Liver (tissue), 9 donors: ENCODE measurements around the gene CDC42BPB. TPM values are rescaled to one million over a fixed set of nuclear protein-coding genes. Genes with fewer than 3 reads are reported as not detected.
A peak's percentile ranks its signal among the peaks of the same experiment; 100 is the strongest.

Source experiments
- DNase-seq: peaks from one replicate; pipeline ENCODE4 v3.0.0-alpha.2; 2017; ENCODE audit warnings: low spot score
- H3K27ac ChIP-seq, 2 donors: one replicate each; pipeline ENCODE4 v1.7.0; 2013; ENCODE audit warnings: inconsistent platforms in 2 of 2, low read length in 2 of 2, control low read depth in 1 of 2, low read depth in 1 of 2, mild to moderate bottlenecking in 1 of 2
- H3K27me3 ChIP-seq, 4 donors: one replicate each; pipeline versions ENCODE4 v1.6.1 to v1.7.0; 2013; ENCODE audit warnings: low read length in 3 of 4, inconsistent platforms in 1 of 4, mild to moderate bottlenecking in 1 of 4, moderate library complexity in 1 of 4; ENCODE audit not compliant: control insufficient read depth in 4 of 4, insufficient read depth in 4 of 4
- H3K36me3 ChIP-seq, 4 donors: one replicate each; pipeline versions ENCODE4 v1.6.1 to v1.7.0; 2013; ENCODE audit warnings: low read length in 3 of 4, mild to moderate bottlenecking in 3 of 4, low read depth in 1 of 4, moderate library complexity in 1 of 4; ENCODE audit not compliant: control insufficient read depth in 4 of 4, insufficient read depth in 3 of 4
- H3K4me1 ChIP-seq, 4 donors: one replicate each; pipeline versions ENCODE4 v1.6.1 to v1.7.0; 2013; ENCODE audit warnings: low read length in 3 of 4, mild to moderate bottlenecking in 3 of 4, moderate library complexity in 1 of 4; ENCODE audit not compliant: control insufficient read depth in 4 of 4, insufficient read depth in 4 of 4
- H3K4me3 ChIP-seq, 3 donors: one replicate each; pipeline versions ENCODE4 v1.6.1 to v1.7.0; 2013; ENCODE audit warnings: low read length in 3 of 3, control low read depth in 1 of 3, low read depth in 1 of 3, mild to moderate bottlenecking in 1 of 3
- H3K9ac ChIP-seq, 2 donors: one replicate each; pipeline ENCODE4 v1.7.0; 2013; ENCODE audit warnings: low read length in 2 of 2, mild to moderate bottlenecking in 2 of 2, moderate library complexity in 2 of 2, control low read depth in 1 of 2, low read depth in 1 of 2
- H3K9me3 ChIP-seq, 4 donors: one replicate each; pipeline versions ENCODE4 v1.6.1 to v1.7.0; 2013; ENCODE audit warnings: low read length in 3 of 4; ENCODE audit not compliant: control insufficient read depth in 4 of 4
- EGR1 ChIP-seq, 2 donors: IDR thresholded peaks; 2 replicates each; pipeline ENCODE4 v1.6.1; 2016 to 2018; ENCODE audit warnings: antibody characterized with exemption in 2 of 2, low read depth in 2 of 2
- FOXA1 ChIP-seq: IDR thresholded peaks from 2 replicates; pipeline ENCODE4 v1.6.1; 2016; ENCODE audit warnings: antibody characterized with exemption
- FOXA2 ChIP-seq: IDR thresholded peaks from 2 replicates; pipeline ENCODE4 v1.6.1; 2016; ENCODE audit warnings: antibody characterized with exemption
- GABPA ChIP-seq, 2 donors: IDR thresholded peaks in 1 of 2; conservative IDR thresholded peaks in 1 of 2; 2 replicates each; pipeline ENCODE4 v1.6.1; 2016; ENCODE audit warnings: antibody characterized with exemption in 2 of 2, mild to moderate bottlenecking in 1 of 2, moderate library complexity in 1 of 2
- HNF4A ChIP-seq, 2 donors: conservative IDR thresholded peaks; 2 replicates each; pipeline ENCODE4 v1.6.1; 2016; ENCODE audit warnings: antibody characterized with exemption in 2 of 2, mild to moderate bottlenecking in 2 of 2
- HNF4G ChIP-seq: IDR thresholded peaks from 2 replicates; pipeline ENCODE4 v1.6.1; 2016; ENCODE audit warnings: antibody characterized with exemption
- JUND ChIP-seq, 2 donors: IDR thresholded peaks; 2 replicates each; pipeline ENCODE4 v1.6.1; 2016; ENCODE audit warnings: antibody characterized with exemption in 2 of 2
- NR2F2 ChIP-seq: IDR thresholded peaks from 2 replicates; pipeline ENCODE4 v1.6.1; 2016; ENCODE audit warnings: antibody characterized with exemption
- RAD21 ChIP-seq, 2 donors: IDR thresholded peaks; 2 replicates each; pipeline ENCODE4 v1.6.1; 2016; ENCODE audit warnings: antibody characterized with exemption in 2 of 2, mild to moderate bottlenecking in 2 of 2
- RXRA ChIP-seq, 2 donors: IDR thresholded peaks; 2 replicates each; pipeline ENCODE4 v1.6.1; 2017 to 2018; ENCODE audit warnings: antibody characterized with exemption in 2 of 2, mild to moderate bottlenecking in 1 of 2
- SP1 ChIP-seq: IDR thresholded peaks from 2 replicates; pipeline ENCODE4 v1.6.1; 2018; ENCODE audit warnings: antibody characterized with exemption, mild to moderate bottlenecking
- TAF1 ChIP-seq: conservative IDR thresholded peaks from 2 replicates; pipeline ENCODE4 v1.6.1; 2016; ENCODE audit warnings: antibody characterized with exemption, mild to moderate bottlenecking
- YY1 ChIP-seq: IDR thresholded peaks from 2 replicates; pipeline ENCODE4 v1.6.1; 2016; ENCODE audit warnings: antibody characterized with exemption, mild to moderate bottlenecking
- WGBS: extraction: QIAGEN DNeasy Blood & Tissue Kit; methylation state at CpG from one replicate; pipeline ENCODE4 v1.1.7; 2013; 5-methylcytosine and 5-hydroxymethylcytosine counted together
- polyA plus RNA-seq, 2 donors: library from polyadenylated mRNA; stranded (reverse) in 1 of 2; unstranded in 1 of 2; fragments of 200-250 nt in 1 of 2; fragments of >200 nt in 1 of 2; fragmentation: Nextera tagmentation in 1 of 2; extraction: Ambion mirVana in 1 of 2; gene quantifications; one replicate each; pipeline versions ENCODE4 v1.2.1 to v1.2.3, GENCODE V29; 2013 to 2015
- total RNA-seq, 2 donors: library from RNA; depleted of rRNA; stranded (reverse); fragments of >200 nt; gene quantifications; one replicate each; pipeline ENCODE4 v1.2.3, GENCODE V29; 2014
- TF ChIP-seq, protein P1 (sequence below): IDR thresholded peaks from 2 replicates; pipeline ENCODE4 v1.6.1; 2016; ENCODE audit warnings: antibody characterized with exemption
- TF ChIP-seq, protein P2 (sequence below): IDR thresholded peaks from 2 replicates; pipeline ENCODE4 v1.6.1; 2016; ENCODE audit warnings: antibody characterized with exemption
- TF ChIP-seq, protein P3 (sequence below): IDR thresholded peaks from 2 replicates; pipeline ENCODE4 v1.6.1; 2016; ENCODE audit warnings: antibody characterized with exemption
- TF ChIP-seq, protein P4 (sequence below): IDR thresholded peaks from 2 replicates; pipeline ENCODE4 v1.6.1; 2016; ENCODE audit warnings: antibody characterized with exemption, mild to moderate bottlenecking
- TF ChIP-seq, protein P5 (sequence below): fragments of 150-350 bp; IDR thresholded peaks from 2 replicates; pipeline ENCODE4 v1.5.1; 2017; ENCODE audit warnings: improper control_type of control experiment, low read depth, low read length; ENCODE audit not compliant: missing input control
- donor health status: healthy.
- donor health status: healthy.
- donor health status: healthy.
- donor health status: healthy.
- donor health status: healthy.

Gene CDC42BPB
- total and polyA plus RNA-seq, 4 donors = 4.1 to 78.7 (median 29.7) TPM

DNA sequence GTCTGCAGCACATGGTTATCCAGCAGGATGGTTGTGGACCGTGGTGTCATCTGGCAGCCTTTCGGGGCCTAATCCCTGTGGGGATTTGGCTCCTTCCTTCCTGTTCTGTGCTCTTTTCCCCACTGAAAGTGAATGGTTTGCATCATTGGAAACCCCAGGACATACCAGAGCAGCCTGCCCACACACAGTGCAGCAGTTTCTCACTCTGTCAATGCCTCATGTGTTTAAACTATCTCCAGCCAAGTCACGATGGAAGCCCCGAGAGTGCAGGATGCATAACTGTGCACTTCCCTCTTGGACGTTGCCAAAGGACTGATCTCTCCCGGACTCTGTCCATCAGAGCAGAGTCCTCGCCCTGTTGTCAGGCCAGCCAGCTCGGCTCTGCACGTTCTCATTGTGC, 163.9 kb downstream of the CDC42BPB start:
- peak overlapping the region; percentile 16 to 63 for H3K27ac ChIP-seq

More for the DNA sequence above, 163.9 kb downstream of the CDC42BPB start:
- H3K4me1 ChIP-seq = peaks cover 0 to 12% (median 5%) of the 10 kb centered on the region in 4 donors
- TF ChIP-seq, protein P1, sequence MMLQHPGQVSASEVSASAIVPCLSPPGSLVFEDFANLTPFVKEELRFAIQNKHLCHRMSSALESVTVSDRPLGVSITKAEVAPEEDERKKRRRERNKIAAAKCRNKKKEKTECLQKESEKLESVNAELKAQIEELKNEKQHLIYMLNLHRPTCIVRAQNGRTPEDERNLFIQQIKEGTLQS = peak; percentile 45
- TF ChIP-seq NR2F2 (peak; percentile 74), RXRA (IDR thresholded peaks at IDR 0.05) (peak; percentile 92 to 98), YY1 (peak; percentile 83), FOXA2 (peak; percentile 84), SP1 (peak; percentile 92), HNF4G (peak; percentile 99), TAF1 (no peak), JUND (IDR thresholded peaks at IDR 0.05) (peak; percentile 51 to 84), HNF4A (conservative IDR thresholded peaks at IDR 0.05) (peak; percentile 100), FOXA1 (peak; percentile 14), GABPA (IDR thresholded peaks at IDR 0.05 in 1 of 2, conservative IDR thresholded peaks at IDR 0.05 in 1 of 2) (peak in 1 of 2 donors; percentile 58), EGR1 (IDR thresholded peaks at IDR 0.05; ENCODE audit: low read depth in 2 of 2) (peak in 1 of 2 donors; percentile 87), RAD21 (IDR thresholded peaks at IDR 0.05) (peak; percentile 58 to 75)
- TF ChIP-seq, protein P2, sequence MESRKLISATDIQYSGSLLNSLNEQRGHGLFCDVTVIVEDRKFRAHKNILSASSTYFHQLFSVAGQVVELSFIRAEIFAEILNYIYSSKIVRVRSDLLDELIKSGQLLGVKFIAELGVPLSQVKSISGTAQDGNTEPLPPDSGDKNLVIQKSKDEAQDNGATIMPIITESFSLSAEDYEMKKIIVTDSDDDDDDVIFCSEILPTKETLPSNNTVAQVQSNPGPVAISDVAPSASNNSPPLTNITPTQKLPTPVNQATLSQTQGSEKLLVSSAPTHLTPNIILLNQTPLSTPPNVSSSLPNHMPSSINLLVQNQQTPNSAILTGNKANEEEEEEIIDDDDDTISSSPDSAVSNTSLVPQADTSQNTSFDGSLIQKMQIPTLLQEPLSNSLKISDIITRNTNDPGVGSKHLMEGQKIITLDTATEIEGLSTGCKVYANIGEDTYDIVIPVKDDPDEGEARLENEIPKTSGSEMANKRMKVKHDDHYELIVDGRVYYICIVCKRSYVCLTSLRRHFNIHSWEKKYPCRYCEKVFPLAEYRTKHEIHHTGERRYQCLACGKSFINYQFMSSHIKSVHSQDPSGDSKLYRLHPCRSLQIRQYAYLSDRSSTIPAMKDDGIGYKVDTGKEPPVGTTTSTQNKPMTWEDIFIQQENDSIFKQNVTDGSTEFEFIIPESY = peak; percentile 94
- TF ChIP-seq, protein P3, sequence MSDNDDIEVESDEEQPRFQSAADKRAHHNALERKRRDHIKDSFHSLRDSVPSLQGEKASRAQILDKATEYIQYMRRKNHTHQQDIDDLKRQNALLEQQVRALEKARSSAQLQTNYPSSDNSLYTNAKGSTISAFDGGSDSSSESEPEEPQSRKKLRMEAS = peak; percentile 98
- TF ChIP-seq, protein P4, sequence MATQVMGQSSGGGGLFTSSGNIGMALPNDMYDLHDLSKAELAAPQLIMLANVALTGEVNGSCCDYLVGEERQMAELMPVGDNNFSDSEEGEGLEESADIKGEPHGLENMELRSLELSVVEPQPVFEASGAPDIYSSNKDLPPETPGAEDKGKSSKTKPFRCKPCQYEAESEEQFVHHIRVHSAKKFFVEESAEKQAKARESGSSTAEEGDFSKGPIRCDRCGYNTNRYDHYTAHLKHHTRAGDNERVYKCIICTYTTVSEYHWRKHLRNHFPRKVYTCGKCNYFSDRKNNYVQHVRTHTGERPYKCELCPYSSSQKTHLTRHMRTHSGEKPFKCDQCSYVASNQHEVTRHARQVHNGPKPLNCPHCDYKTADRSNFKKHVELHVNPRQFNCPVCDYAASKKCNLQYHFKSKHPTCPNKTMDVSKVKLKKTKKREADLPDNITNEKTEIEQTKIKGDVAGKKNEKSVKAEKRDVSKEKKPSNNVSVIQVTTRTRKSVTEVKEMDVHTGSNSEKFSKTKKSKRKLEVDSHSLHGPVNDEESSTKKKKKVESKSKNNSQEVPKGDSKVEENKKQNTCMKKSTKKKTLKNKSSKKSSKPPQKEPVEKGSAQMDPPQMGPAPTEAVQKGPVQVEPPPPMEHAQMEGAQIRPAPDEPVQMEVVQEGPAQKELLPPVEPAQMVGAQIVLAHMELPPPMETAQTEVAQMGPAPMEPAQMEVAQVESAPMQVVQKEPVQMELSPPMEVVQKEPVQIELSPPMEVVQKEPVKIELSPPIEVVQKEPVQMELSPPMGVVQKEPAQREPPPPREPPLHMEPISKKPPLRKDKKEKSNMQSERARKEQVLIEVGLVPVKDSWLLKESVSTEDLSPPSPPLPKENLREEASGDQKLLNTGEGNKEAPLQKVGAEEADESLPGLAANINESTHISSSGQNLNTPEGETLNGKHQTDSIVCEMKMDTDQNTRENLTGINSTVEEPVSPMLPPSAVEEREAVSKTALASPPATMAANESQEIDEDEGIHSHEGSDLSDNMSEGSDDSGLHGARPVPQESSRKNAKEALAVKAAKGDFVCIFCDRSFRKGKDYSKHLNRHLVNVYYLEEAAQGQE = peak; percentile 79
- TF ChIP-seq, protein P5, sequence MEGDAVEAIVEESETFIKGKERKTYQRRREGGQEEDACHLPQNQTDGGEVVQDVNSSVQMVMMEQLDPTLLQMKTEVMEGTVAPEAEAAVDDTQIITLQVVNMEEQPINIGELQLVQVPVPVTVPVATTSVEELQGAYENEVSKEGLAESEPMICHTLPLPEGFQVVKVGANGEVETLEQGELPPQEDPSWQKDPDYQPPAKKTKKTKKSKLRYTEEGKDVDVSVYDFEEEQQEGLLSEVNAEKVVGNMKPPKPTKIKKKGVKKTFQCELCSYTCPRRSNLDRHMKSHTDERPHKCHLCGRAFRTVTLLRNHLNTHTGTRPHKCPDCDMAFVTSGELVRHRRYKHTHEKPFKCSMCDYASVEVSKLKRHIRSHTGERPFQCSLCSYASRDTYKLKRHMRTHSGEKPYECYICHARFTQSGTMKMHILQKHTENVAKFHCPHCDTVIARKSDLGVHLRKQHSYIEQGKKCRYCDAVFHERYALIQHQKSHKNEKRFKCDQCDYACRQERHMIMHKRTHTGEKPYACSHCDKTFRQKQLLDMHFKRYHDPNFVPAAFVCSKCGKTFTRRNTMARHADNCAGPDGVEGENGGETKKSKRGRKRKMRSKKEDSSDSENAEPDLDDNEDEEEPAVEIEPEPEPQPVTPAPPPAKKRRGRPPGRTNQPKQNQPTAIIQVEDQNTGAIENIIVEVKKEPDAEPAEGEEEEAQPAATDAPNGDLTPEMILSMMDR = no peak
- H3K4me3 ChIP-seq = no peak overlapping the region
- H3K9ac ChIP-seq = no peak overlapping the region
- DNase-seq = no peak
- no peaks in the 10 kb centered on the region for H3K9me3 ChIP-seq
- 35% methylated on average over 9 of the region's 9 CpGs for WGBS
- H3K36me3 ChIP-seq = peaks cover 0 to 18% (median 3%) of the 10 kb centered on the region in 4 donors
- no peaks in the 10 kb centered on the region for H3K27me3 ChIP-seq
